Measurements from ENCODE around the gene RPP30.

DNA sequence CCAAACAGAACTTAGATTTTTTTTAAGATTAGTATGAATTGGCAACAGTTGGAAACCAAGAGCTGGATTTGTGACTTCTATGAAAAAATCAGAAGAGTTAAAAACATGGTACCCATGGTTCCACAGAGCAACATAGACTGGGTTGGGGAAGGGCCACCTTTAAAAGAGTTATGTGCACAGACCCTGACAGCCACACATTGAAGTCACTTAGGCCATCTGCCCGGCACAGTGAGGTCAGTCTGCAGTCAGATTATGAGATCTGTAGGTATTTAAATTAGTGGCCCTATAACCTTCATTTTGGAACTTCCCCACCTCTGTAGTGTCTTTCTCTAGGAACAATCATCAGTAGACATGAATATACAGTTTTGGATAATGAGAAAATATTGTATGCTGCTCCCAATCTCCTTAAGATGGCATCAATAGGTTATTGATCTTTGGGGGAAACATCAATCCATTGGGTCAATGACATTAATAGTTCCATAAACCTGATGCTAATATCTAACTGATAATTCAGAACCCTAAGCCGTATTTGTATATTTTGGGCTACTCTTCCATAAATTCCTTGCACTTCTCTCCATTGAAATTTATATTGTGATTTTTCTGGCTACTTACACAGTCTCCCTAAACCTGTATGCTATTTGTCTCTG is 42.1 kb downstream of the RPP30 start:
- TF ChIP-seq POLR2A (IDR thresholded peaks at IDR 0.05): no peak
- TF ChIP-seq, protein P1, sequence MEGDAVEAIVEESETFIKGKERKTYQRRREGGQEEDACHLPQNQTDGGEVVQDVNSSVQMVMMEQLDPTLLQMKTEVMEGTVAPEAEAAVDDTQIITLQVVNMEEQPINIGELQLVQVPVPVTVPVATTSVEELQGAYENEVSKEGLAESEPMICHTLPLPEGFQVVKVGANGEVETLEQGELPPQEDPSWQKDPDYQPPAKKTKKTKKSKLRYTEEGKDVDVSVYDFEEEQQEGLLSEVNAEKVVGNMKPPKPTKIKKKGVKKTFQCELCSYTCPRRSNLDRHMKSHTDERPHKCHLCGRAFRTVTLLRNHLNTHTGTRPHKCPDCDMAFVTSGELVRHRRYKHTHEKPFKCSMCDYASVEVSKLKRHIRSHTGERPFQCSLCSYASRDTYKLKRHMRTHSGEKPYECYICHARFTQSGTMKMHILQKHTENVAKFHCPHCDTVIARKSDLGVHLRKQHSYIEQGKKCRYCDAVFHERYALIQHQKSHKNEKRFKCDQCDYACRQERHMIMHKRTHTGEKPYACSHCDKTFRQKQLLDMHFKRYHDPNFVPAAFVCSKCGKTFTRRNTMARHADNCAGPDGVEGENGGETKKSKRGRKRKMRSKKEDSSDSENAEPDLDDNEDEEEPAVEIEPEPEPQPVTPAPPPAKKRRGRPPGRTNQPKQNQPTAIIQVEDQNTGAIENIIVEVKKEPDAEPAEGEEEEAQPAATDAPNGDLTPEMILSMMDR (IDR thresholded peaks at IDR 0.05): no peak

All from right lobe of liver (tissue), 4 donors.